Esophagus muscularis mucosa (tissue), 4 donors: ENCODE data around the gene ADAMTS17. TPM values are rescaled to one million over a fixed set of nuclear protein-coding genes. Genes with fewer than 3 reads are reported as not detected.

Source experiments
- DNase-seq: peaks from one replicate; pipeline ENCODE4 v3.0.0-alpha.2; 2017; ENCODE audit errors: extremely low spot score
- H3K27ac ChIP-seq, 4 donors: fragments of 200-600 bp; sonication (generic); replicated peaks in 1 of 4; 1 replicate in 3 of 4; 2 replicates in 1 of 4; pipeline ENCODE4 v1.5.1; 2016 to 2019; ENCODE audit warnings: mild to moderate bottlenecking in 1 of 4
- H3K27me3 ChIP-seq, 4 donors: fragments of 200-600 bp; sonication (generic); one replicate each; pipeline versions ENCODE4 v1.5.1 to v1.6.0; 2016 to 2019
- H3K36me3 ChIP-seq, 4 donors: fragments of 200-600 bp; sonication (generic); one replicate each; pipeline ENCODE4 v1.5.1; 2016 to 2019
- H3K4me1 ChIP-seq, 4 donors: fragments of 200-600 bp; sonication (generic); one replicate each; pipeline ENCODE4 v1.5.1; 2016 to 2019
- H3K4me3 ChIP-seq, 4 donors: fragments of 200-600 bp; sonication (generic); 1 replicate in 2 of 4; 2 replicates in 2 of 4; pipeline ENCODE4 v1.5.1; 2016 to 2019; ENCODE audit warnings: mild to moderate bottlenecking in 4 of 4, moderate library complexity in 1 of 4
- H3K9me3 ChIP-seq, 4 donors: fragments of 200-600 bp; sonication (generic); 1 replicate in 3 of 4; 2 replicates in 1 of 4; pipeline ENCODE4 v1.5.1; 2016 to 2019
- CTCF ChIP-seq, 3 experiments: fragments of 200-600 bp in 2 of 3; fragments of 450-650 bp in 1 of 3; sonication (generic) in 2 of 3; IDR thresholded peaks; one replicate each; pipeline ENCODE4 v1.5.1; 2017 to 2019; ENCODE audit warnings: antibody characterized with exemption in 3 of 3, mild to moderate bottlenecking in 2 of 3, moderate library complexity in 1 of 3
- EP300 ChIP-seq: sonication (generic); formaldehyde crosslinking; IDR thresholded peaks from one replicate; pipeline ENCODE4 v1.6.1; 2017; ENCODE audit warnings: antibody characterized with exemption
- POLR2A ChIP-seq: fragments of 450-650 bp; IDR thresholded peaks from one replicate; pipeline ENCODE4 v1.6.1; 2017; ENCODE audit warnings: antibody characterized with exemption, moderate library complexity, mild to moderate bottlenecking, low read depth
- POLR2AphosphoS5 ChIP-seq, 2 donors: sonication (generic); formaldehyde crosslinking; IDR thresholded peaks; one replicate each; pipeline ENCODE4 v1.6.1; 2017; ENCODE audit warnings: antibody characterized with exemption in 2 of 2
- WGBS: methylation state at CpG from one replicate; pipeline ENCODE4 v1.1.5; 2018; 5-methylcytosine and 5-hydroxymethylcytosine counted together
- intact Hi-C: fragments of 100-400 bp; cut with DNase I; formaldehyde crosslinking; loops from one replicate; pipeline ENCODE4 v1.15.1; 2023
- total RNA-seq, 4 donors: library from RNA; depleted of rRNA; stranded (reverse); fragments of >200 nt; gene quantifications; one replicate each; pipeline versions ENCODE4 v1.1.0 to v1.2.1, GENCODE V29; 2016

ADAMTS17 gene
- total RNA-seq, 4 donors from 2014 or later: 5.3 to 12.0 (median 6.6) TPM

- no peak overlapping the region for H3K27ac ChIP-seq
- no peak overlapping the region for H3K4me3 ChIP-seq
- peaks cover 0 to 4% (median 0%) of the 10 kb centered on the region in 4 donors for H3K36me3 ChIP-seq
- no peak for DNase-seq
- intact Hi-C loops: no loop called here
- H3K9me3 ChIP-seq: no peaks in the 10 kb centered on the region
- H3K27me3 ChIP-seq: no peaks in the 10 kb centered on the region
- WGBS: 59% methylated on average over 8 of the region's 8 CpGs
- H3K4me1 ChIP-seq: peaks cover 0 to 12% (median 4%) of the 10 kb centered on the region in 4 donors
- no peak for TF ChIP-seq EP300
- no peak for TF ChIP-seq POLR2A
- TF ChIP-seq POLR2AphosphoS5 (IDR thresholded peaks at IDR 0.05): no peak
- no peak for TF ChIP-seq CTCF (IDR thresholded peaks at IDR 0.05)
Measured at GRCh38 chr15:100043068-100043641, 298.6 kb downstream of the ADAMTS17 start.

GRCh38 chr15:100042558-100042957 is 299.2 kb downstream of the ADAMTS17 start:
- no peak for DNase-seq
- intact Hi-C loops: no loop called here
- H3K9me3 ChIP-seq: no peaks in the 10 kb centered on the region
- no peaks in the 10 kb centered on the region for H3K27me3 ChIP-seq
- H3K4me1 ChIP-seq: peaks cover 0 to 12% (median 4%) of the 10 kb centered on the region in 4 donors
- no peak overlapping the region for H3K4me3 ChIP-seq
- H3K27ac ChIP-seq: no peak overlapping the region
- 85% methylated on average over 5 of the region's 5 CpGs for WGBS
- H3K36me3 ChIP-seq: peaks cover 0 to 2% (median 0%) of the 10 kb centered on the region in 4 donors
- no peak for TF ChIP-seq CTCF (IDR thresholded peaks at IDR 0.05)
- no peak for TF ChIP-seq EP300
- TF ChIP-seq POLR2AphosphoS5 (IDR thresholded peaks at IDR 0.05): no peak
- no peak for TF ChIP-seq POLR2A

GRCh38 chr15:100041127-100041828 is 300.5 kb downstream of the ADAMTS17 start:
- no peaks in the 10 kb centered on the region for H3K9me3 ChIP-seq
- intact Hi-C loops: no loop called here
- 93% methylated on average over 5 of the region's 6 CpGs for WGBS
- H3K4me1 ChIP-seq: peaks cover 0 to 12% (median 4%) of the 10 kb centered on the region in 4 donors
- H3K4me3 ChIP-seq: no peak overlapping the region
- H3K27ac ChIP-seq: no peak overlapping the region
- H3K36me3 ChIP-seq: no peaks in the 10 kb centered on the region
- DNase-seq: no peak
- TF ChIP-seq POLR2A: no peak
- no peak for TF ChIP-seq CTCF (IDR thresholded peaks at IDR 0.05)
- no peak for TF ChIP-seq POLR2AphosphoS5 (IDR thresholded peaks at IDR 0.05)
- TF ChIP-seq EP300: no peak
- H3K27me3 ChIP-seq: no peaks in the 10 kb centered on the region

- TF ChIP-seq EP300 (no peak), POLR2A (no peak), CTCF (IDR thresholded peaks at IDR 0.05) (no peak), POLR2AphosphoS5 (IDR thresholded peaks at IDR 0.05) (no peak)
- H3K4me3 ChIP-seq: no peak overlapping the region
- no peak overlapping the region for H3K27ac ChIP-seq
- 82% methylated on average over 5 of the region's 5 CpGs for WGBS
- no peaks in the 10 kb centered on the region for H3K27me3 ChIP-seq
- intact Hi-C loops: no loop called here
- H3K4me1 ChIP-seq: peaks cover 0 to 21% (median 5%) of the 10 kb centered on the region in 4 donors
- no peak for DNase-seq
- H3K36me3 ChIP-seq: no peaks in the 10 kb centered on the region
- no peaks in the 10 kb centered on the region for H3K9me3 ChIP-seq
Measured at GRCh38 chr15:100039994-100040393, 301.8 kb downstream of the ADAMTS17 start.

GRCh38 chr15:100038736-100039135 is 303.0 kb downstream of the ADAMTS17 start:
- DNase-seq: no peak
- Histone ChIP-seq H3K4me3 (no peak overlapping the region), H3K4me1 (peaks cover 0 to 29% (median 7%) of the 10 kb centered on the region in 4 donors), H3K27ac (no peak overlapping the region), H3K36me3 (no peaks in the 10 kb centered on the region), H3K27me3 (no peaks in the 10 kb centered on the region), H3K9me3 (no peaks in the 10 kb centered on the region)
- no peak for TF ChIP-seq POLR2AphosphoS5 (IDR thresholded peaks at IDR 0.05)
- no peak for TF ChIP-seq CTCF (IDR thresholded peaks at IDR 0.05)
- no peak for TF ChIP-seq POLR2A
- TF ChIP-seq EP300: no peak
- intact Hi-C loops: no loop called here
- 82% methylated on average over 5 of the region's 5 CpGs for WGBS
